GM13976 (cell line): Measurements from ENCODE around the gene JDP2.
"Not testable (repeated sequence)": the region's sequence is repeated elsewhere in the genome, so short reads cannot be mapped to it uniquely, and the experiment has no call there.

Source experiments
- DNase-seq: peaks from one replicate; pipeline ENCODE4 v3.0.0; 2012; ENCODE audit warnings: low spot score
- CTCF ChIP-seq: IDR thresholded peaks from 2 replicates; pipeline ENCODE4 v1.5.1; 2012; ENCODE audit warnings: borderline replicate concordance, mild to moderate bottlenecking; ENCODE audit not compliant: insufficient read depth; ENCODE audit errors: extremely low read depth, missing control alignments, control extremely low read depth
- in situ Hi-C: fragments of 300-500 bp; cut with MboI; formaldehyde crosslinking; loops from one replicate; pipeline ENCODE4 v1.12.0; 2022; ENCODE audit warnings: low sequenced_read_pairs, mixed read lengths, inconsistent platforms; ENCODE audit not compliant: unreplicated experiment

Gene JDP2

GRCh38 chr14:75470238-75470797, 42.5 kb downstream of the JDP2 start:
- DNase-seq: no peak
- in situ Hi-C loops: no loop called here
- TF ChIP-seq CTCF: no peak

DNA sequence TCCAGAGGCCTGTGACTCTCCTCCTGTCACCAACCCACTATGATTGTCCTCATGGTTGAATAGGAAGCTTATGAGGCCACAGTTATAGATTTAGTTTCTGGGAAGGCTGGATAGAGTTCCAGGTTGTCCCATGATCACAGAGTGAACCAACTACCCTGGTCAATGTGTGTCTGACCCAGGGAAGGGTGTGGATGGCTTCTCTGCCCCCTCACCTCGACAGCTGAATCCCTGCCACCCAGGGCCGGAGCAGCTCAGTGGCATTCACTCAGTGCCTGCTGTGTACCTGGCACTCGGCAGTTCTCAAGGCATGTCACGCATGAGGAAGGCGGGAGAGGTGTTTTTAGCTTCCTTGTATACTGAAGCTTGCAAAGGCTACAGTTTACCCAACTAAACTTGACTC, 43.2 kb downstream of the JDP2 start:
- in situ Hi-C loops: no loop called here
- TF ChIP-seq CTCF: no peak
- DNase-seq: no peak

DNA sequence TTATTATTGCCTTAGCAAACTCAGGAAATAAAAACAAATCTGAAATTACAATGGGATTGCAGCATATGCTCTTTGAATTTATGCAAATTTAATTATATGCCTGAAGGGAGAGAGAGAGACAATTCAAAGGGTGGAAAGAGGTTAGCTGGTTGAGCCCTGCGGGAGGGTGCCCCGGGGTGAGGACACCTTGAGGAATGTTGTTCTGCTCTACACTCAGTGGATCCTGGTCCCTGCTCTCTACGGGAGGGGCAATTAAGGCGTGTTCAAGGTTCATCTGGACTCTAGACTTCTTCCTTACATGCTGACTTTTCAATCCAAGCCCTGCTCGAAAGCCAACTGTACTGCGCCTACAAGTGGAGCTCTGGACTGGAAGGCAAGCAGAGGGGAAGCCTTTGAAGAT, 46.3 kb downstream of the JDP2 start:
- DNase-seq, in situ Hi-C loops: not testable (repeated sequence)

DNA sequence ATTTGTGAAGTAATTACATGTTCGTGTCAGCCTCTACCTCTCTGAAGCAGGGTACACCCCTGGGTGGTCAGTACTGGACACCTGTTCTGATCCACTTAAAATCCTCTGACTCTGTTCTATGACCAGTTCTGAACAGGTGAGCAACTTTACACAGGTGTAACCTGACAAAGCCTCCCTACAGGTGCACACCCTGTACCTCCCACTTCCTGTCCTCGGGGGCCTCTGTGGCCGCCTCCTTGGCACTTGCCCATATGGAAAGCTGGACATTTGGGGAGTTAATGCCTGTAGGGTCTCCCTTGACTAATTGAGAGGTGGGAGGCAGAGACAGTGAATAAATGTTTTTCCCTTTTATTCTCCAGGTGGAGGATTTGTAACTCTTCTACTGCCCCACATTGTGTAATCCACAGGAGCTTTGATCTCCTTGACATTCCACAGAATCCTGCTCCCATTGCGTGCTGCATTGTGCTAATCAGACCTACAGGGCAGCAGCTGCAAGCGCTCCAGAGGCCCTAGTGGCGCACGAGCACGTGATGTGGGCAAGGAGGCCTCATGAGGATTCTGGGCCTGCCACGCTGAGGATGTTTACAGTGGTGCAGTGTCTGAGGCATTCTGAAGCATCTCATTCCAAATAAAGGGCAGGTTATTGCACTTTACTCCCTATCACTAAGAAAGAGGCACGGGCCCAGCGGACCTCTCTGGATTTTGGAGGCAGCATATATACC, 48.6 kb downstream of the JDP2 start:
- TF ChIP-seq CTCF: no peak
- DNase-seq: no peak
- in situ Hi-C loops: loop anchor here (25.0 kb wide), 1 partner anchor 339 kb away; the partner anchor contains the start of gene NEK9

DNA sequence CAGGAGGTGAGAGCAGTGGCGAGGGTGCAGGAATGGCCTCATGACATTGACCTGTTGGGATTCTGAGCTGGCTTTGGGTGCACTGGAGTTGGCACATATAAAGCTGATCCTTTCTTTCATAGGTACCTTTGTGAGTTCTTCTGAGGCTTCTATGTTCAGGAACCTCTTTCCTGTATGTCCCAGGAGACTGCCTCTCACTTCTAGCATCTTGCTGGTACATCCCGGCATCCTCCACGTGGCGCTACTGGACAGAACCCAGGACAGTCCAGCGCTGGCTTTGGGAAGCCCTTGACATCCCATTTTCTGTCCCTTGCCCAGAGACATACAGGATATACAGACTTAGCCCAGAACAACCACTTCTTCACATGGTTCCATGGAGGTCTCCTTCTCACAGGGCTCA, 50.1 kb downstream of the JDP2 start:
- in situ Hi-C loops: loop anchor here (25.0 kb wide), 1 partner anchor 341 kb away; the partner anchor contains the start of gene NEK9
- no peak for TF ChIP-seq CTCF
- no peak for DNase-seq

DNA sequence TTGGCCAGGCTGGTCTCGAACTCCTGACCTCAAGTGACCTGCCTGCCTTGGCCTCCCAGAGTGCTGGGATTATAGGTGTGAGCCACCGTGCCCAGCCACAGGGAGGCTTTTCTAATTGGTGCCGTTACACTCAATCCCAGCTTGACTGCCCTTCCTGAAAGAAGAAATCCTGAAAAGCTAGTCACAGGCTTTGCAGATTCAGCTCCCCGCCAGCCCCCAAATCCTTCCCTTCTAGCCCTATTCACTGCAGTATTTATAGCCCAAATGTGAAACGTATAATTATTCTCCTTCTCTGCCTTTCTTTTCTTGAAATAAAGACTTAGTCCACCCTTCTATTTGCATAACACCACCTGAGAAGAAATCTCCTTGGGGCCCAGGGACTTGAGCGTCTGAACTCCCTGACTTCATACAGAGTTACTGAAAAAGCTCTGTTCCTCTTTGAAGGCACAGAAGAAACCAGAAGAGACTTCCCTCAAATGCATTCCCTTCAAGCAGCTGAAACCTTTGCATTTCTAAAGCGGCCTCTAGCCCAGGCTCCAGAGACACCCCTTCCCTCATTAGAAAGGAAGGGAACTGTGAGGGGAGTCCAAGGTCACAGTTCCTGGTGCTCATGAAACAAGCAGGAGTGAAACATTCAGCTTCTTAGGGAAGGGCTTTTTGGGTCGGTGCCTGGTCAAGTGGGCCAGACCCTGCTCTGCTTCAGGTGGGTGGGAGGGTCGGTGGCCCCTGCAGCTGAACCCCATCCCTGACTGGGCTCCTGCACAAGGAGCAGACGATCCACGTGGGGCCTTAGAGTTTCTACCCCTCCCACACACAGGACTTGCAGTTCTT, 52.2 kb downstream of the JDP2 start:
- in situ Hi-C loops: loop anchor here (10.0 to 25.0 kb wide), 2 partner anchors 175 to 343 kb away; partner anchors contain the start of gene NEK9
- TF ChIP-seq CTCF: no peak
- peak; percentile 77 for DNase-seq
